Retina (tissue), 1 donor: ENCODE measurements around the gene RGS3.

ENCODE experiments used
- DNase-seq: peaks from one replicate; pipeline ENCODE4 v3.0.0-alpha.2; 2016

Gene RGS3

GRCh38 chr9:113590991-113591898 lies 127.7 kb downstream of the RGS3 start:
- peak; percentile 85 for DNase-seq

GRCh38 chr9:113591899-113592625 lies 128.5 kb downstream of the RGS3 start:
- no peak for DNase-seq

- no peak for DNase-seq
Measured at GRCh38 chr9:113592876-113593575, 129.5 kb downstream of the RGS3 start.

- peak; percentile 92 for DNase-seq
Measured at GRCh38 chr9:113593682-113594281, 130.3 kb downstream of the RGS3 start.

- DNase-seq = no peak
Measured at GRCh38 chr9:113594484-113595299, 131.2 kb downstream of the RGS3 start.

- DNase-seq = no peak
Measured at GRCh38 chr9:113596616-113597320, 133.2 kb downstream of the RGS3 start.

GRCh38 chr9:113597390-113598241 lies 134.1 kb downstream of the RGS3 start:
- DNase-seq = no peak

GRCh38 chr9:113598451-113598850 lies 134.9 kb downstream of the RGS3 start:
- DNase-seq = no peak

GRCh38 chr9:113598883-113599282 lies 135.4 kb downstream of the RGS3 start:
- no peak for DNase-seq

GRCh38 chr9:113599646-113600022 lies 136.1 kb downstream of the RGS3 start:
- DNase-seq = no peak

- no peak for DNase-seq
Measured at GRCh38 chr9:113600023-113600823, 136.7 kb downstream of the RGS3 start.

- DNase-seq = no peak
Measured at GRCh38 chr9:113600871-113601614, 137.5 kb downstream of the RGS3 start.

- no peak for DNase-seq
Measured at GRCh38 chr9:113601656-113602055, 138.1 kb downstream of the RGS3 start.

- DNase-seq = peak; percentile 50
Measured at GRCh38 chr9:113602126-113603047, 138.9 kb downstream of the RGS3 start.

- no peak for DNase-seq
Measured at GRCh38 chr9:113603048-113603375, 139.5 kb downstream of the RGS3 start.

GRCh38 chr9:113603773-113604172 lies 140.2 kb downstream of the RGS3 start:
- no peak for DNase-seq

GRCh38 chr9:113604393-113604792 lies 140.9 kb downstream of the RGS3 start:
- no peak for DNase-seq

GRCh38 chr9:113606510-113606909 lies 143.0 kb downstream of the RGS3 start:
- DNase-seq = no peak
